NCI-H345 treated with DMSO at 0.1 percent for 48 hours (cell line): ENCODE measurements around the gene ZNF324B.
"Not testable (repeated sequence)": the region's sequence is repeated elsewhere in the genome, so short reads cannot be mapped to it uniquely, and the experiment has no call there.

Experiments used
- DNase-seq: peaks from one replicate; lab custom pipeline; 2025; ENCODE audit not compliant: unreplicated experiment; lab: John Stamatoyannopoulos, UW

ZNF324B gene

DNA sequence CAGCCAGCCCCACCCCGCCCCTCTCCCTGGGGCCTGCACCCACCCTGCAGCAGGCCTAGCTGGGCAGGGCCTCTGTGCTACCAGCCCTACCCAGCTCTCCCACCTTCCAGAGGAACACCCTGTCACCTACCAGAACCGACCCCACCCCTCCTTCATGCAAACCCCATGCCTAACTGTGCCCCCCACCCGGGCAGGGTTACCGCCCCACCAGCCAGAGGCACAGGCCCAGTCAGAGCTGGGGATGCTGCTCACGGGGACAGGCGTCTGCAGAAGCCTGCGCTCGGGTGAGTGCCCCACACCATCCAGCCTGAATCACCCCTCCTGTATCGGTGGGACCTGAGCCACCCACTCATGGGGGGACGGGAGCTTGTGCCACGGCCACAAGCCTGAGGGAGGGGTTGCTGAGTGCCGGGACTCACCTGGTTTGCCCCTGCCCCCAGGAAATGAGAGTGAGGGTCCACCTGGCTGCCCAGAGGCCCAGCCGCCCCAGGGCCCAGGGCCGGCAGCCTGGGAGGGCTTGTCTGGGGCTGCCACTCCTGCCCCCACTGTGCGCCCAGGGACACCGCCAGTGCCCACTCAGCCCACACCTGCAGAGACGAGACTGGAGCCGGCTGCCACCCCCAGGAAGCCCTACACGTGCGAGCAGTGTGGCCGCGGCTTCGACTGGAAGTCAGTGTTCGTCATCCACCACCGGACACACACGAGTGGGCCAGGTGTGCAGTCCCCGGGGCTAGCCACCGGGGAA is 28.5 kb downstream of the ZNF324B start:
- DNase-seq = no peak

DNA sequence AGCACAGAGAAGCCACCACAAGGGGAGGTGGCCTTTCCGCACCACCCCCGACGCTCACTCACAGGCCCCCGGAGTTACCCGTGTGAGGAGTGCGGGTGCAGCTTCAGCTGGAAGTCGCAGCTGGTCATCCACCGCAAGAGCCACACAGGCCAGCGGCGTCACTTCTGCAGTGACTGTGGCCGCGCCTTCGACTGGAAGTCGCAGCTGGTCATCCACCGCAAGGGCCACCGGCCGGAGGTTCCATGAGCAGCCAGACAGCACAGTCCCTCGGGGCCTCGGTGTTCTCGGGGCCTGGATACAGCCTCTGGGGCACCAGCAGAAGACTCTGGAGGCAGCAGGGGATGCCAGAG is 29.0 kb downstream of the ZNF324B start:
- DNase-seq = no peak

DNA sequence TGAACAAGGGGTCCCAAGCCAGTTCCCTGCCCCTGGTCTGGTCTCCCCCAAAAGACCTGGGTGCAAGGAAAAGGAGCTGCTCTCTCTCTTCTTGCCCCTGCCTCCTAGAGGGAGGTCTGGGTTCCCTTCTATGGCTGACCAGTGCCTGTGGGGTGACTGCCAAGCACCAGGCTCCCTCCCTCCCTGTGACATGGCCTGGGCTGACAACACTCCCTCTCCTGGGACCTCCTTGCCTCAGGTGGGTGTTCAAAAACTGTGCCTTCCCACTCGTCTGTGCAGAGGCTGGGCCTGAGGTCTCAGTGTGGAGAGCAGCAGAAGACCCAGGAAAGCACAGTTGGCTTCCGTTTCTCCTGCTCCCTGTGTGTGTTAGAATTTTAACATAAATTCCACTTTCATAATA is 29.4 kb downstream of the ZNF324B start:
- DNase-seq = no peak

DNA sequence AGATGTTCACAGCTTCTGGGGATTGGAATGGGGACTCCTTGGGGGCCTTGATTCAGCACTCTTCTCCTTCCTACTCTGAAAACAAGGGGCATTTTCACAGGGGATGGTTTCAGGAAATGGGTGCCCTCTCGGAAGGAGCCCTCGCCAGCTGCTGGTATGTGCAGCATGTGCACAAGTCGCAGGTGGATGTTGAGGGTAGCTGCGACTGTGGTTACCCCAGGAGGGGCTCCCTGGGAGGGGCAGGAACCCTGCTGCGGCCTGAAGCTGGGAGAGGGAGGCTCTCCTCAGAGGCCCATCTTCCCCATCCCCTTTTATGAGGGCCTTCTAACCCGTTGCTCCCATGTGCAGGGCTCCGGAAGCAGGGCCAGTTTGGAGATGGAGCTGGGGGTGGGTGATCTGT is 30.9 kb downstream of the ZNF324B start:
- DNase-seq = no peak

DNA sequence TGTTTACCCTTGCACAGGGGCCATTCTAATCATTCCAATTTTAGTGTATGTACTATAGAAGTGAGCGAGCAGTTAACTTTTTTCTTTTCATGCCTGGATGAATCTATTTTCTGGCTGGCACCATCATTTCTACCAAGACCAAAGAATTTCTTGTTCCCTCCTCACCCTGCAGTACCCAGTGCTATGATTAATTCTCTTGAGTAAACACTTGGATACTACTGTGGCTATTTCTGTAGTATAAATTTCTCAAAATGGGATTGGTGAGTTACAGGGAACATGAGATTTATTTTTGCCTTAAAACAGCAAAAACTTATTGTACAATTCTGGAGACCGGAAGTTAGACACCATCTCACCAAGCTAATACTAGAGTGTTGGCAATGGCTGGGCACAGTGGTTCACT is 32.4 kb downstream of the ZNF324B start:
- DNase-seq = no peak

DNA sequence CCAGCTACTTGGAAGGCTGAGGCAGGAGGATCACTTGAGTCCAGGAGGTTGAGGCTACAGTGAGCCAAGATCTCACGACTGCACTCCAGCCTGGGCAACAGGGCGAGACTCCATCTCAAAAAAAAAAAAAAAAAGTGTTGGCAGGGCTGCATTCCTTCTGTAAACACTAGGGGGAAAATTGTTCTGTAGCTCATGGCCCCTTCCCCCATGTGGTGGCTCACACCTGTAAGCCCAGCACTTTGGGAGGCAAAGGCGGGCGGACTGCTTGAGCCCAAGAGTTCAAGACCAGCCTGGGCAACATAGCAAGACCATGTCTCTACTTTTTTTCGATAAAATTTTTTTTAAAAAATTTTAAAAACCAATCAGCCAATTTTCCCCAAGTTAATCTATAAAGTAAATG is 32.9 kb downstream of the ZNF324B start:
- not testable (repeated sequence) for DNase-seq

DNA sequence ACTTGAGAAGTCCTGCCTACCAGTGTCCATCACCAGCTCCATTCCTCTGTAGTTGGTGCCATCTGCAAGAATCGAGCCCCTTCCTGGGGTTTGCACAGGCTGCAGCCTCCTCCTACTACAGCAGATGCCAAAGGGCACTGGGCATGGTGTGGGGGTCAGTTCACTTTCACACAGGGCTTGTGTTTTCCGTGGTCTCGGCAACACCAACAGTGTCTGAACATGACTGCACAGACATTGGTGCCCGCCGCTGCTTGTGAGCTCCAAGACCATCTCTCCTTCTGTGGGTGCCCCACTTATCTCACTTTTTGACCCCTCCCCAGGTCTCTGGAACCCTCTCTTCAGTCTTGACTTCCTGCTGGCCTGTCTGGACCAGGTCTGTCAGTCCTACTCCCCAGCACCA is 40.0 kb downstream of the ZNF324B start:
- DNase-seq = no peak

DNA sequence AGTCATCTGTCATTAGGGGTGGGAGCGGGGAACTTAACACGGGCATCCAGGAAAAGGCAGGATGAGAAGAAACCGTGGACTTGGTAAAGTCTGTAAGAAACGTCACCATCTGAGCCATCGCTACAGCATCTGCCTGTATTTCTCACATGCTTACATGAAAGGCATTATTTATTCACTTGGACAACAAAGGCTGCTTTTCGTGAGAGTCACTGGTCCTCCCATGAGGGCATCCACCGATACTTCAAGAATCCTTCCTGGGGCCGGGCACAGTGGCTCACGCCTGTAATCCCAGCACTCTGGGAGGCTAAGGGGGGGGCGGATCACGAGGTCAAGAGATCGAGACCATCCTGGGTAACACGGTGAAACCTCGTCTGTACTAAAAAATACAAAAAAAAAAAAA is 40.8 kb downstream of the ZNF324B start:
- no peak for DNase-seq

DNA sequence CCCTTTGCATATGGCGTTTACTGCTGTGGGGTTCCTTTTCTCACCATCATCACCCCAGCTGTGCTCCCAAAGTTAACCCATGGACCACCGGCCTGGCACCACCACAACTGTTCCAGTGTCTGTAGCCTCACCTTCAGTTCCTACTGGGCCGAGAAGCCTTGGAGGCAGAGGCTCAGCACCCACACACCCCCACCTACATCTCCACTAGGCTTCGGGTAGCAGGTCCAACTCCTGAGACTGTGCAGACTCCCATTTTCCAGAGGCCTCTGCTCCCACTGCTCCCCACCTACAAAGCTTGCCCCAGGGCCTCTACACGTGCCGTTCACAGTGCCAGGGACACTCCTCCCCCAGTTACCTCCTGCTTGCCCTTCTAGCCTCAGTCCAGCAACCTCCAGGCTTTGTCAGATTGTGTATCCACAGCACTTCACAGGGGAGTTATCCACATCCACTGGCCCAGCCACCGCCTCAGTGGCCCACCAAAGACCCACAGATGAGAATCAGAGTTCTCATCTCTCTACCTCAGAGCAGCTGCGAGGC is 46.3 kb downstream of the ZNF324B start:
- no peak for DNase-seq

DNA sequence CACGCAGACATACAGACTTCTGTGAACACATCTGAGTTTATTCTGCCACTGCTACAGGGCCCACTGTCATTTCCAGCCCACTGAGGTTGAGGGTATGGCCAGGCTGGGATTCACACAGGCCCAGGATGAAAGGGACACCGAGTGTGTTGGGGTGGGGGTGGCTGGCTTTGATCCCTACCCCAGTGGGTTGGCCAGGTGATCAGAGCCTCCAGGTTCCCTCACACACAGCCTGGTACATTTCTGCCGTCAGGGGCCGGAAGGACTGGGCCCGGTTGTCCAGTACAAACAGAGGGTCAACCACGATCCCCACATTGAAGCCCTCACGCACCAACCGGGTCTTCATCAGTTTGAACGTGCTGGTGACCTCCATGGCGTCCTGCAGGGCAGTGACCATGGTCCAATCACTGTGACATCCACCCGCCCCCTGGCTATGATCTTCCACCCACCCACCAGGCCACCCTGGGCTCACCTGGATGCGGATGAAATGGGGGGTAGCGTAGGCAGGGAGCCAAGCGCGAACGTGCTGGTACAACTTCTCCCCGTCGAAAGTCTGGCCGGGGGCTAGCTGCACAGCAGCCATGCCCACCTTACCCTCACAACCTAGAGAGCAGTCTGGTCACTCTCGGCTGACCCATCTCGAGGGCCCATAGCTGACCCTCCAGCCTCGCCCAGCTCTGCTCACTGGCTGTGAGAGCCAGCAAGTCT is 47.0 kb downstream of the ZNF324B start:
- DNase-seq = no peak

DNA sequence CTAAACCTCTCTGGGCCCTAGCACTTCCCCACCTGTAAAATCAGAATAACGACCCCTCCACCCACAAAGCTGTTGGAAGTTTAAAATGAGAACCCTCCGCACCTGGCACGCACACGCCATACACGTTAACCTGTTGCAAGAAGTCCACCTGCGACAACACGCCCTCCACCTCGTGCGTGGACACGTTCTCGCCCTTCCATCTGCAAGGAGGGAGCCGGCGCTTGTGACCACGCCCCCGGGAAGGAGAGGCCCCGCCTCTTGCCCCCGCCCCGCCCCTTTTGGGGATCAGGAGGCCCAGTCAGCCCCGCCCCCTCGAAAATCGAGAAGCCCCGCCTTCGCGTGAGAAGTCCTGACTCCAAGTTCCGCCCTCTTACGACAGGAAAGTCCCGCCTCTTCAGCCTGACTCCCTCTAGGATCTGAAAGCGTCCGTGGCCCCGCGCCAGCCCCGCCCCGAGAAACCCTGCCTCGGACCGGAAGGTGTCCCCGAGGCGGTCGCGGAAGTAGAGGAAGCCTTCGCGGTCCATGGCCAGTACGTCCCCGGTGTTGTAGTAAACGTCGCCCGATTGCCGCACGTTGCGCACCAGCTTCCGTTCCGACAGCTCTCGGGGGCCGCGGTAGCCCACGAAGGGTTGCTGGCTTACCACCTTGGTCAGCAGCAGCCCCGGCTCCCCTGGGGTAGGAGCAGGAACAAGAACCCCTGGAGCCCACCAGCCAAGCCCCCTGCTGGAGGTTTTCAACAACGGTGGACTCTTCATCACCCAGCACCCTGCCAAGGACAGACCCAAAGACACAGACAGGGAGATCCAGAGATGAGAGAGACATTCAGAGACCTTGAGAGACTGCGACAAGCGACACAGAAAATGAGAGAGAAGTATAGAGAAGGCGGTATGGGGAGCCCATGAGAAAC is 47.9 kb downstream of the ZNF324B start:
- peak; percentile 85 for DNase-seq

DNA sequence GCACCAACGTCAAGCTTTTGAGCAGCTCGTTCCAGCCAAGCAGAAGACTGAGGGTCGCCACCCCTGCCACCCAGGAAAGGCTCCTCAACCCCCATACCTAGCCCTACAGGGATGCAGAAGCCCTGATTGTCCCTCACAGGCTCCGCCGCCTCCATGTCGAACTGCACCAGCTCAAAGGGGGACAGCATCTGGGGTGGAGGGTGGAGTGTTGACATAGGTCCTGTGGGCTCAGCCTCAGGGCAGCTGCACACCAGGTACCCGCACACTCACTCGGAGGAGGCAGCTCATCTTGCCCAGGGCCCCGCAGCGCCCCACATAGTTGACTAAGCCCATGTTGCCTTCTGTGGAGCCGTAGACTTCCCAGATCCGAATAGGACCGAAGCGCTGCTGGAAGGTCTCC is 48.8 kb downstream of the ZNF324B start:
- DNase-seq = no peak
